ENCODE data around the gene TSPAN14. TPM values are rescaled to one million over a fixed set of nuclear protein-coding genes. Genes with fewer than 3 reads are reported as not detected.

Gene TSPAN14
- total RNA-seq, 1 donor from 2014 or later: 126 TPM

DNA sequence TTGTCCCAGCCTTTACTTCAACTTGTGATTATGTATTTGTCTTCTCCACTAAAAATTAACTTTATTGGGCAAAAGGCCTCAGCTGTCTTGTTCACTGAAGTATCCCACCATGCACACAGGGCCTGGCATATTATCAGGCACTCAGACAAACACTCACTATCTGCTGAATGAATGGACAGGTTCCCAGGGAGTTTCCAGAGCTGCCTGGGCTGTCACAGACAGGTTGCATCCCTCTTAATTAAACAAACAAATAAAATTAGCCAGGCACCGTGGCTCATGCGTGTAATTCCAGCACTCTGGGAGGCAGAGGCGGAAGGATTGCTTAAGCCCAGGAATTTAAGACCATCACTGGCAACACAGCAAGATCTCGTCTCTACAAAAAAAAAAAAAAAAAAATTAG lies 1.5 kb upstream of the TSPAN14 start:
- TF ChIP-seq, protein P1, sequence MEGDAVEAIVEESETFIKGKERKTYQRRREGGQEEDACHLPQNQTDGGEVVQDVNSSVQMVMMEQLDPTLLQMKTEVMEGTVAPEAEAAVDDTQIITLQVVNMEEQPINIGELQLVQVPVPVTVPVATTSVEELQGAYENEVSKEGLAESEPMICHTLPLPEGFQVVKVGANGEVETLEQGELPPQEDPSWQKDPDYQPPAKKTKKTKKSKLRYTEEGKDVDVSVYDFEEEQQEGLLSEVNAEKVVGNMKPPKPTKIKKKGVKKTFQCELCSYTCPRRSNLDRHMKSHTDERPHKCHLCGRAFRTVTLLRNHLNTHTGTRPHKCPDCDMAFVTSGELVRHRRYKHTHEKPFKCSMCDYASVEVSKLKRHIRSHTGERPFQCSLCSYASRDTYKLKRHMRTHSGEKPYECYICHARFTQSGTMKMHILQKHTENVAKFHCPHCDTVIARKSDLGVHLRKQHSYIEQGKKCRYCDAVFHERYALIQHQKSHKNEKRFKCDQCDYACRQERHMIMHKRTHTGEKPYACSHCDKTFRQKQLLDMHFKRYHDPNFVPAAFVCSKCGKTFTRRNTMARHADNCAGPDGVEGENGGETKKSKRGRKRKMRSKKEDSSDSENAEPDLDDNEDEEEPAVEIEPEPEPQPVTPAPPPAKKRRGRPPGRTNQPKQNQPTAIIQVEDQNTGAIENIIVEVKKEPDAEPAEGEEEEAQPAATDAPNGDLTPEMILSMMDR (IDR thresholded peaks at IDR 0.05; ENCODE audit: unreplicated experiment): no peak
- no peaks in the 10 kb centered on the region for H3K36me3 Mint-ChIP-seq (ENCODE audit: insufficient read depth)
- no peaks in the 10 kb centered on the region for H3K27me3 Mint-ChIP-seq
- DNase-seq (ENCODE audit: low spot score, unreplicated experiment): no peak
- H3K4me1 Mint-ChIP-seq (ENCODE audit: low read depth): peaks cover 20% of the 10 kb centered on the region
- H3K4me3 Mint-ChIP-seq (ENCODE audit: low read depth): no peak overlapping the region
- no peak overlapping the region for H3K27ac Mint-ChIP-seq
- no peaks in the 10 kb centered on the region for H3K9me3 Mint-ChIP-seq (ENCODE audit: low read depth)

DNA sequence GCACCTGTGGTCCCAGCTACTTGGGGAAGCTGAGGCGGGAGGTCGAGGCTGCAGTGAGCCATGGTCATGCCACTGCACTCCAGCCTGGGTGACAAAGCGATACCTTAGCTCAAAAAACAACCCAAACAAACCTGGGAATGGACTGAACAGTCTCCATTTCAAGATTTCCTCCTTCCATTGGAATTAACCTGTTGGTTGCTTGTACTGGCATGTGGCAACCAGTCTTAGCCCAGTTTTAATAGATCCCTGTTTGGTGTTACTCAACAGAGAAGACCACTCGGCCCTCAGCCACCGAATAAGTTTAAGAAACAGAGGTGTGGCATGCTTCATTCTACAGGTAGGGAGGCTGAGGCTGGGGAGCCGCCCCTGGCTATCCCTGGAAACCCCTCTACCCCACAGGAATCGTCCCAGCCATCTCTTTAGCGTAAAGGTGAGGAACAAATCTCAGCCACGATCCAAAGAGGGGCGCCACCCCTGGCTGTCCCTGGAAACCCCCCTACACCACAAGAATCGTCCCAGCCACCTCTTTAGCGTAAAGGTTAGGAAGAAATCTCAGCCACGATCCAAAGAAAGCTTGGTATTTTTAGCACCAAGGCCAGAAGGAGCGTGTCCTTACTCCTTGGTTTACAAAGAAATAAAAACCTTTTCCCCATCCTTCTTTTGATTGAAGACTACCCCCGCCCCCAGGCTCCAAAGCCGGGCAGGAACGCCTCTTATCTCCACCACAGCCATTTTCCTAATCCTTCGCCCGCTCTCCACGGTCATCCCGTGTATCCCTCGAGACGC lies 861 bp upstream of the TSPAN14 start:
- no peak for DNase-seq (ENCODE audit: low spot score, unreplicated experiment)
- no peak overlapping the region for H3K4me3 Mint-ChIP-seq (ENCODE audit: low read depth)
- peaks cover 26% of the 10 kb centered on the region for H3K4me1 Mint-ChIP-seq (ENCODE audit: low read depth)
- peak overlapping the region; percentile 99 for H3K27ac Mint-ChIP-seq
- no peaks in the 10 kb centered on the region for H3K36me3 Mint-ChIP-seq (ENCODE audit: insufficient read depth)
- H3K9me3 Mint-ChIP-seq (ENCODE audit: low read depth): no peaks in the 10 kb centered on the region
- H3K27me3 Mint-ChIP-seq: no peaks in the 10 kb centered on the region
- TF ChIP-seq, protein P1 (IDR thresholded peaks at IDR 0.05; ENCODE audit: unreplicated experiment): peak; percentile 21

DNA sequence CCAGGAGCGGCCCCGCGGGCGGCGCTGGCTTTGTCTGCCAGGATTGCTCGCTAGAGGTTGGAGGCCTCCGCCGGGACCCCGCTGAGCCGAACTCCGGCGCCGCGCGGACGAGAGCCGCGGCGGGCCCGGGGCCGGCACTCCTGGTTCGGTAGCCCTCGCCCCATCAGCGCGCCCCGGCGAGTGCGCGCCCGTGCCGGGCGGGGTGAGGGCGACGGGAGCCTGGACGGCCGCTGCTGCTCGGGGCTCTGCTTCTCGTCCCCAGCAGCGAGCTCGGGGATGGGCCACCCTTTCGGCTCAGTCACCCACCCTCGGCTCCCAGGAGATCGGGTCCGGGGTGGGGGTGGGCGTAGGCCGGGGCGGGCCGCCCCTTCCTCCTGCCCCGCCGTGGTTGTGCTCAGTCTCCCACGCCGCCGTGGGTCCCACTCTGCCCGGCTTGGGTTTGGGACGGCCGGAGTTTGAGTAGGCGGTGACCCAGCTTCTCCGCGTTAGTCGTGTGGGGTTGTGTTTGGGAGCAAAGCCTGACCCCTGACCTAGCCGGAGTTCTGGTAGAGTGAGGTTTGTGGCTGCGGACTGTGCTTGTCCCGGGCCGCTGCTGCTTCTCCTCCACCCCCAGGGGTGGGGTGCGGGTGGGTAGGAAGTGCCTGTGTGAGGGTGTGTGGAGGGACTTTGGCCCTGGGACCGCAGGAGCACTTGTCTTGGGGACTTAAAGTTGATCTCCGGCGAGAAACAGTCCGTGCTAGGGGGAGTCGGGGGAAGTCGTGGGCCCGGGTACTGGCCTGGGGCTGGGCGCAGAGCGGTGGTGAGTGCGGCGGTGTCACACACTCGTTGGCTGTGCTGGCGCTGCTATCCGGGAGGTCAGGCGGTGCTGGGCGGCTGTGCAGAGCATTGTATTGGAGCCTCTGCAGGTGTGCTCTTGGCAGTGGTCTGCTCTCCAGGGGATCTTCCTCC lies 677 bp downstream of the TSPAN14 start:
- Mint-ChIP-seq H3K27ac (peak overlapping the region; percentile 97), H3K4me1 (ENCODE audit: low read depth) (peaks cover 36% of the 10 kb centered on the region), H3K27me3 (no peaks in the 10 kb centered on the region), H3K36me3 (ENCODE audit: insufficient read depth) (no peaks in the 10 kb centered on the region), H3K9me3 (ENCODE audit: low read depth) (no peaks in the 10 kb centered on the region), H3K4me3 (ENCODE audit: low read depth) (peak overlapping the region; percentile 86)
- TF ChIP-seq, protein P1 (IDR thresholded peaks at IDR 0.05; ENCODE audit: unreplicated experiment): no peak
- peak; percentile 23 for DNase-seq (ENCODE audit: low spot score, unreplicated experiment)

DNA sequence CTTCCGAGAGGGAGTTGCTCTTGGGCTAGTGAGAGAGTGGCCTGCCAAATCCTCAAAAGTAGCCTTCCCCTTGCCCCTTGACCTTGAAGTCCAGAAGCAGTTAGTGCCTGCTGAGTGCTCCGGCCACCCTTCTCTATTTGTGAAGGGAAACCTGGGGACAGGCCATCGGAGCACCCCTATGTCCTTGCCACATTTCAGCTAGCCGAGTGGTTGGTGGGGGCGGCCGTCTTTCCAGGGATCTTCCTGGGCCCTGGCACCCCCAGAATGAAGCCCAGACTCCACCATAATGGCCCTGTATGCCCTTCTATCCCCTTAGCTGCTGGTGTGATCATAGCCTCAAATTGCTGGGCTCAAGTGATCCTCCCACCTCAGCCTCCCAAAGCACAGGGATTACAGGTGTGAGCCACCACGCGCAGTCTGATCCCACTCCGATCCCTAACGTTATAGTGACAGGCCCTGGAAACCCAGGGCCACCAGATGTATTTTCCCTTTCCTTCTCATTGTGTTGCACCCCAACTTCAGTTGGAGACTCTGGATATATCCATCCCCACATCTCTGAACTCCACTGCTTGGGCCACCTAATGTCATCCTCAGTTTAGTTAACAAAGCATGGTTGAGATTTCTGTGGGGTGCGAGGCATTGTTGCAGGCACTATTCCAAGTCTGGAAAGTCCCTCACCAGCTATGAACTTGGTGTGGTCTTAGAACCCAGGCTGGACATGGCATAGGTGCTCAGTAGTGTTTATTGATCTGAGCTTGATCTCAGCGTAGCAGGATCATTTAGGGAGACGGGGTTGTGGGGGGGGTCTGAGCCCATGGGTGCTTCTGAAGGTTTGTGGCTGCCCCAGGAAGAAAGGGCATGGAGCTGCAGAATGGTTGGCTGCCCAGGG lies 1.6 kb downstream of the TSPAN14 start:
- Mint-ChIP-seq H3K27me3 (no peaks in the 10 kb centered on the region), H3K27ac (peak overlapping the region; percentile 97), H3K4me3 (ENCODE audit: low read depth) (peak overlapping the region; percentile 86), H3K36me3 (ENCODE audit: insufficient read depth) (no peaks in the 10 kb centered on the region), H3K4me1 (ENCODE audit: low read depth) (peaks cover 46% of the 10 kb centered on the region), H3K9me3 (ENCODE audit: low read depth) (no peaks in the 10 kb centered on the region)
- no peak for DNase-seq (ENCODE audit: low spot score, unreplicated experiment)
- TF ChIP-seq, protein P1 (IDR thresholded peaks at IDR 0.05; ENCODE audit: unreplicated experiment): no peak
